GM12873 (cell line): Measurements from ENCODE around the gene FANCC.

ENCODE experiments used
- TF ChIP-seq, protein P1 (sequence below): IDR thresholded peaks from 2 replicates; pipeline ENCODE4 v1.5.1; 2012; ENCODE audit warnings: low read depth, mild to moderate bottlenecking, moderate library complexity, low read length, control low read depth; ENCODE audit not compliant: insufficient read depth; ENCODE audit errors: missing control alignments

FANCC gene

DNA sequence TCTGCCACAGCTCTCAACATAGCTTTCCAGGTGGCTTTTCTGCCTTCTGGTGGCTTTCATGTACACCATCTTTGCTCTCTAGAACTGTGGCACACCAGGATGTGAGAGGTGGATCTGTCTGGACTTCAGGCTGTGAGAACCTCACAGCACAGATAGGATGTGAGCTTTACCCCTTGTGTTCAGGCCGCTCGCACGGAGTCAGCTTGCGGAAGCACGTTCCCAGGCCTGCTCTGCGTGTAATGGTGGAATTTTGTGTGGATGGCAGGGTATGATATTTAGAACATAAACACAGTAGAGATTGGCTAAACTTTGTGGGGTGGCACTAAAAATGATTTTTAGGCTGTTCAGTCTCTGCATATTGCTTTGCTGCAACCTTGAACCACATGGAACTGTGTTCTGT, 250.5 kb downstream of the FANCC start:
- TF ChIP-seq, protein P1, sequence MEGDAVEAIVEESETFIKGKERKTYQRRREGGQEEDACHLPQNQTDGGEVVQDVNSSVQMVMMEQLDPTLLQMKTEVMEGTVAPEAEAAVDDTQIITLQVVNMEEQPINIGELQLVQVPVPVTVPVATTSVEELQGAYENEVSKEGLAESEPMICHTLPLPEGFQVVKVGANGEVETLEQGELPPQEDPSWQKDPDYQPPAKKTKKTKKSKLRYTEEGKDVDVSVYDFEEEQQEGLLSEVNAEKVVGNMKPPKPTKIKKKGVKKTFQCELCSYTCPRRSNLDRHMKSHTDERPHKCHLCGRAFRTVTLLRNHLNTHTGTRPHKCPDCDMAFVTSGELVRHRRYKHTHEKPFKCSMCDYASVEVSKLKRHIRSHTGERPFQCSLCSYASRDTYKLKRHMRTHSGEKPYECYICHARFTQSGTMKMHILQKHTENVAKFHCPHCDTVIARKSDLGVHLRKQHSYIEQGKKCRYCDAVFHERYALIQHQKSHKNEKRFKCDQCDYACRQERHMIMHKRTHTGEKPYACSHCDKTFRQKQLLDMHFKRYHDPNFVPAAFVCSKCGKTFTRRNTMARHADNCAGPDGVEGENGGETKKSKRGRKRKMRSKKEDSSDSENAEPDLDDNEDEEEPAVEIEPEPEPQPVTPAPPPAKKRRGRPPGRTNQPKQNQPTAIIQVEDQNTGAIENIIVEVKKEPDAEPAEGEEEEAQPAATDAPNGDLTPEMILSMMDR = no peak

- TF ChIP-seq, protein P1 = no peak
These were observed 252.3 kb downstream of the FANCC start for GRCh38 chr9:95065224-95065623.

- TF ChIP-seq, protein P1 = no peak
These were observed 254.2 kb downstream of the FANCC start for GRCh38 chr9:95063300-95063699.

GRCh38 chr9:95062596-95063065, 254.9 kb downstream of the FANCC start:
- TF ChIP-seq, protein P1 = no peak

DNA sequence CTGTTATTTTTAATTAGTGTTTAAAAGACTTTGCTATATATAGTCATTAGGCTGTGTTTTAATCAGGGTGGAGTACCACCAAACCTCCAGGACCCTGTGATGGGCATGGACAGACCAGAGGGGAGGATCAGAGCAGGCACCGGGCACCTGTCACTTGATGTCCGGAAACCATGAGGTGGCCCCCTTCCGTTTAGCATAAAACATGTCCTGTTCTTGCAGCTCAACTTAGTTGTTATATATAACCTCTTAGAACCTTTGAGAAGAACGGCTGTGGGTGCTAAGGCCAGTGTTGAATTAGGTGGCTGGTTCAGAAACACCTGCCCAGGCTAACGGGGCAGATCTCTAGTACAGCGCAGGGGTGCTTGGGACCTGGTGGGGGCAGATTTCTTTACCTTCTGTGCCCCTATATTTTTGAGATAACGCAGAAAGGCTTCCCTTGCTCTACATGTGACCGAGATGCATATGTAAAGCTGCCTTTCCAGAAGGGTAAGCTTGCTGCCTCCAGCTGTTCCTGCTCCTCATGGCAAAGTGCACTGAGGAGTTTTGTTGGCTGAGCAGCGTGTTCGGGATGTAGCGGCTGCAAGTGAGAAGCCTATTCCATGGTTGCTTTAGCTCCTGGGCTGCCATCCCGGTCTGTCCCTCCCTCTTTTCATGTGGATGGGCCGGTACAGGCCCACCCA, 255.5 kb downstream of the FANCC start:
- TF ChIP-seq, protein P1 = no peak

DNA sequence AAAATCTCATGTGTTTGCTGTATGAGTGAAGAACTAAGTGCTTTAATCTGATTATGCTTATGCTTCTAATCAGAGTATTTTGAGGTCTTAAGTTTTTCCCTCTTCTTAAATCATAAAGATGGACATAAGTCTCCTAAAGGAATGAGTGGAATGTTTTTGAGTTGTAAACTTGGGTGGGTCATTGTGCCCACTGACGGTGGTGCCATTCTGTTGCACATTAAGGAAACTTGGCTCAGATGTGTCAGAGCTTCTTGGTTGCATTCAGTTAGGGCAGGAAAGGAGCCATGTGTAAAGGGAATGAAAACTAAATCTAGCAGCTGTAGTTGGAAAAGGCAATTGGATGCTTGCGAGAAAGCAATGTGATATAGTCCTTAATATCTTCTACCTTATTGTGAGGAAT, 256.6 kb downstream of the FANCC start:
- TF ChIP-seq, protein P1 = no peak

- TF ChIP-seq, protein P1 = no peak
These were observed 257.3 kb downstream of the FANCC start for GRCh38 chr9:95060234-95060633.
